ENCODE measurements around the gene AGAP3. TPM values are rescaled to one million over a fixed set of nuclear protein-coding genes. Genes with fewer than 3 reads are reported as not detected.

AGAP3 gene
- total and polyA plus RNA-seq, 11 donors, result 30.3 to 83.7 (median 55.6) TPM

- intact Hi-C loops (cut with DNase I), result no loop called here
- 95 to 99% (median 97%) methylated on average over 21 to 23 of the region's 23 CpGs for WGBS, 4 donors
- no peak for ATAC-seq
- Histone ChIP-seq H3K27me3 (peaks cover 0 to 10% (median 0%) of the 10 kb centered on the region in 9 donors), H3K27ac (no peak overlapping the region), H3K4me1 (peaks cover 0 to 8% (median 0%) of the 10 kb centered on the region in 12 donors), H3K9me3 (no peaks in the 10 kb centered on the region), H3K4me3 (no peak overlapping the region), H3K36me3 (no peaks in the 10 kb centered on the region)
- TF ChIP-seq, protein P1, sequence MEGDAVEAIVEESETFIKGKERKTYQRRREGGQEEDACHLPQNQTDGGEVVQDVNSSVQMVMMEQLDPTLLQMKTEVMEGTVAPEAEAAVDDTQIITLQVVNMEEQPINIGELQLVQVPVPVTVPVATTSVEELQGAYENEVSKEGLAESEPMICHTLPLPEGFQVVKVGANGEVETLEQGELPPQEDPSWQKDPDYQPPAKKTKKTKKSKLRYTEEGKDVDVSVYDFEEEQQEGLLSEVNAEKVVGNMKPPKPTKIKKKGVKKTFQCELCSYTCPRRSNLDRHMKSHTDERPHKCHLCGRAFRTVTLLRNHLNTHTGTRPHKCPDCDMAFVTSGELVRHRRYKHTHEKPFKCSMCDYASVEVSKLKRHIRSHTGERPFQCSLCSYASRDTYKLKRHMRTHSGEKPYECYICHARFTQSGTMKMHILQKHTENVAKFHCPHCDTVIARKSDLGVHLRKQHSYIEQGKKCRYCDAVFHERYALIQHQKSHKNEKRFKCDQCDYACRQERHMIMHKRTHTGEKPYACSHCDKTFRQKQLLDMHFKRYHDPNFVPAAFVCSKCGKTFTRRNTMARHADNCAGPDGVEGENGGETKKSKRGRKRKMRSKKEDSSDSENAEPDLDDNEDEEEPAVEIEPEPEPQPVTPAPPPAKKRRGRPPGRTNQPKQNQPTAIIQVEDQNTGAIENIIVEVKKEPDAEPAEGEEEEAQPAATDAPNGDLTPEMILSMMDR (IDR thresholded peaks at IDR 0.05), result no peak
- no peak for TF ChIP-seq POLR2A (IDR thresholded peaks at IDR 0.05)
- DNase-seq, result no peak
Measured at GRCh38 chr7:151192002-151192539, 105.8 kb downstream of the AGAP3 start.

DNA sequence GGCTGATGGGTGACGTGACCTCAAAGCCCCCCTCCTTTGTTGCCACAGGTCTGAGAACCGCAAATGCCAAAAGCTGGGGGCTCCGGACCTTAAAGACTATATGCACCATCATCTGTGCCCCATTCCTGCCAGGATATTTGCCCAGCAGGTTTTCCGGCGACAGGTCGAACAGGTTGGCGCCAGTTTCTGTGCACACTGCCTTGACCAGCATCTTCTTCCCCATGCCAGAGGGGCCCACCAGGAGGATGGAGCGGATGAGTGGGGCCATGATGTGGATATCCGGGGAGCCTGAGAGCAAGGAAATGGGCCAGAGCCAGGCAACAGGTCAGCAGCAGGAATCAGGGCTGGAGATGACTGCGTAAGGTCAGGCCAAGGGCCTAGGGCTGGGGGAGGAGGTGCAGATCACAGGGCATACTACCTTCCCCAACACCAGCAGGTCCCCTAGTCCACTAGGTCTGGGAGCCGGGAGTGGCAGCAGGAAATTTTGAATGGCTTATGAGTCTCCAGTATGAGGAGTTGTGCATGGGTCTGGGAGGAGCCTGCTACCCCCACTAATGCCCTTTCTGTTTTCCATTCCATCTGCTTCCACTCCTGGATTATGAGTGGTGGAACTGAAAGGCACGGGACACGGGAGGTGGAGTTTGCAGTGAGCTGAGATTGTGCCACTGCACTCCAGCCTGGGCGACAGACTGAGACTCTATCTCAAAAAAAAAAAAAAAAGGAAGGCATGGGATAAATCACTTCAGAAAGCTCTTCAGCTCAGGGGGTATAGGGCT, 107.1 kb downstream of the AGAP3 start:
- Histone ChIP-seq H3K9me3 (no peaks in the 10 kb centered on the region), H3K4me3 (no peak overlapping the region), H3K4me1 (peaks cover 0 to 1% (median 0%) of the 10 kb centered on the region in 12 donors), H3K27ac (no peak overlapping the region), H3K27me3 (peaks cover 0 to 10% (median 0%) of the 10 kb centered on the region in 9 donors), H3K36me3 (no peaks in the 10 kb centered on the region)
- WGBS, 4 donors, result 84 to 95% (median 91%) methylated on average over 14 of the region's 14 CpGs
- DNase-seq, result no peak
- intact Hi-C loops (cut with DNase I), result no loop called here
- TF ChIP-seq, protein P1 (IDR thresholded peaks at IDR 0.05), result no peak
- TF ChIP-seq POLR2A (IDR thresholded peaks at IDR 0.05), result no peak
- no peak for ATAC-seq

Other genes with a start within 250 kb of the AGAP3 start
- gene AOC1, start 234.0 kb upstream of the AGAP3 start, total RNA-seq, result under 1 TPM in 5 of 9 donors, not detected in 4; 0.49 to 0.94 (median 0.69) TPM
- gene AOC1, start 234.0 kb upstream of the AGAP3 start, polyA plus RNA-seq, result under 1 TPM in 1 of 2 donors, not detected in 1; 0.06 TPM
- 100 to 1,000 TPM in 5 of 9 donors, 10 to 100 TPM in 4; 58.1 to 185 (median 104) TPM for gene KCNH2, start 108.2 kb upstream of the AGAP3 start, total RNA-seq
- gene KCNH2, start 108.2 kb upstream of the AGAP3 start, polyA plus RNA-seq, result 100 to 1,000 TPM in 1 of 2 donors, 10 to 100 TPM in 1; 59.8 to 154 TPM
- 10 to 100 TPM in 7 of 9 donors, 1 to 10 TPM in 2; 9.4 to 49.4 (median 17.3) TPM for gene NOS3, start 95.5 kb upstream of the AGAP3 start, total RNA-seq
- gene NOS3, start 95.5 kb upstream of the AGAP3 start, polyA plus RNA-seq, result 10 to 100 TPM in 1 of 2 donors, 1 to 10 TPM in 1; 8.9 to 20.5 TPM
- gene ATG9B, start 62.0 kb upstream of the AGAP3 start, total RNA-seq, result 1 to 10 TPM in 1 of 9 donors, under 1 TPM in 1, not detected in 7; 0.07 to 1.0 TPM
- under 1 TPM; 0.26 to 0.38 TPM for gene ATG9B, start 62.0 kb upstream of the AGAP3 start, polyA plus RNA-seq
- 10 to 100 TPM; 13.6 to 34.5 (median 26.0) TPM for gene ABCB8, start 58.0 kb upstream of the AGAP3 start, total RNA-seq
- 10 to 100 TPM; 20.9 to 29.0 TPM for gene ABCB8, start 58.0 kb upstream of the AGAP3 start, polyA plus RNA-seq
- gene ASIC3, start 37.9 kb upstream of the AGAP3 start, total RNA-seq, result 1 to 10 TPM; 2.7 to 8.2 (median 4.8) TPM
- 10 to 100 TPM in 1 of 2 donors, 1 to 10 TPM in 1; 2.8 to 12.9 TPM for gene ASIC3, start 37.9 kb upstream of the AGAP3 start, polyA plus RNA-seq
- gene CDK5, start 28.6 kb upstream of the AGAP3 start, total RNA-seq, result 10 to 100 TPM in 1 of 9 donors, 1 to 10 TPM in 8; 5.6 to 13.7 (median 8.5) TPM
- gene CDK5, start 28.6 kb upstream of the AGAP3 start, polyA plus RNA-seq, result 1 to 10 TPM; 6.2 to 7.6 TPM
- 10 to 100 TPM; 44.1 to 84.3 (median 54.8) TPM for gene SLC4A2, start 26.9 kb upstream of the AGAP3 start, total RNA-seq
- gene SLC4A2, start 26.9 kb upstream of the AGAP3 start, polyA plus RNA-seq, result 100 to 1,000 TPM in 1 of 2 donors, 10 to 100 TPM in 1; 68.3 to 113 TPM
- gene FASTK, start 5.7 kb upstream of the AGAP3 start, total RNA-seq, result 100 to 1,000 TPM in 2 of 9 donors, 10 to 100 TPM in 7; 59.9 to 124 (median 77.7) TPM
- 100 to 1,000 TPM in 1 of 2 donors, 10 to 100 TPM in 1; 75.7 to 168 TPM for gene FASTK, start 5.7 kb upstream of the AGAP3 start, polyA plus RNA-seq
- gene TMUB1, start 3.0 kb upstream of the AGAP3 start, total RNA-seq, result 10 to 100 TPM; 21.8 to 62.8 (median 26.7) TPM
- 10 to 100 TPM; 66.1 to 82.6 TPM for gene TMUB1, start 3.0 kb upstream of the AGAP3 start, polyA plus RNA-seq
- under 1 TPM in 5 of 9 donors, not detected in 4; 0.29 to 0.52 (median 0.36) TPM for gene GBX1, start 81.2 kb downstream of the AGAP3 start, total RNA-seq
- gene GBX1, start 81.2 kb downstream of the AGAP3 start, polyA plus RNA-seq, result under 1 TPM in 1 of 2 donors, not detected in 1; 0.27 TPM
- gene ASB10, start 100.8 kb downstream of the AGAP3 start, total RNA-seq, result 10 to 100 TPM; 13.1 to 36.4 (median 25.5) TPM
- 10 to 100 TPM in 1 of 2 donors, 1 to 10 TPM in 1; 6.9 to 37.1 TPM for gene ASB10, start 100.8 kb downstream of the AGAP3 start, polyA plus RNA-seq
- gene H2BK1, start 124.0 kb downstream of the AGAP3 start, total RNA-seq, result not detected
- not detected for gene H2BK1, start 124.0 kb downstream of the AGAP3 start, polyA plus RNA-seq
- gene ABCF2, start 140.7 kb downstream of the AGAP3 start, total RNA-seq, result 10 to 100 TPM; 23.7 to 48.8 (median 33.0) TPM
- 10 to 100 TPM; 15.9 to 58.4 TPM for gene ABCF2, start 140.7 kb downstream of the AGAP3 start, polyA plus RNA-seq
- gene CHPF2, start 146.0 kb downstream of the AGAP3 start, total RNA-seq, result 10 to 100 TPM; 16.6 to 31.9 (median 18.3) TPM
- gene CHPF2, start 146.0 kb downstream of the AGAP3 start, polyA plus RNA-seq, result 10 to 100 TPM; 11.4 to 26.4 TPM
- 100 to 1,000 TPM in 2 of 9 donors, 10 to 100 TPM in 7; 59.7 to 108 (median 92.2) TPM for gene SMARCD3, start 162.2 kb downstream of the AGAP3 start, total RNA-seq
- 100 to 1,000 TPM in 1 of 2 donors, 10 to 100 TPM in 1; 61.1 to 100 TPM for gene SMARCD3, start 162.2 kb downstream of the AGAP3 start, polyA plus RNA-seq